Gastroesophageal sphincter (tissue), 3 donors: ENCODE data around the gene MSMB.

ENCODE experiments used
- CTCF ChIP-seq, 4 experiments: fragments of 200-600 bp in 2 of 4; fragments of 450-650 bp in 2 of 4; sonication (generic) in 1 of 4; IDR thresholded peaks; one replicate each; pipeline ENCODE4 v1.5.1; 2017 to 2019; ENCODE audit warnings: antibody characterized with exemption in 4 of 4, mild to moderate bottlenecking in 2 of 4, moderate library complexity in 2 of 4
- EP300 ChIP-seq: sonication (generic); formaldehyde crosslinking; IDR thresholded peaks from one replicate; pipeline ENCODE4 v1.6.1; 2017; ENCODE audit warnings: antibody characterized with exemption, mild to moderate bottlenecking
- POLR2A ChIP-seq, 2 donors: fragments of 450-650 bp; IDR thresholded peaks; one replicate each; pipeline ENCODE4 v1.6.1; 2017; ENCODE audit warnings: antibody characterized with exemption in 2 of 2, mild to moderate bottlenecking in 2 of 2, moderate library complexity in 1 of 2
- POLR2AphosphoS5 ChIP-seq: sonication (generic); formaldehyde crosslinking; IDR thresholded peaks from one replicate; pipeline ENCODE4 v1.6.1; 2017; ENCODE audit warnings: antibody characterized with exemption

GRCh38 chr10:46042527-46042926 lies 3.5 kb downstream of the MSMB start:
- TF ChIP-seq EP300 (no peak), POLR2AphosphoS5 (no peak), CTCF (IDR thresholded peaks at IDR 0.05) (no peak), POLR2A (IDR thresholded peaks at IDR 0.05) (no peak)
